GM13977 (cell line): ENCODE results near the gene CACNA1C.

ENCODE experiments used
- DNase-seq: peaks from one replicate; pipeline ENCODE4 v3.0.0; 2012; ENCODE audit warnings: low spot score
- CTCF ChIP-seq: IDR thresholded peaks from 2 replicates; pipeline ENCODE4 v1.5.1; 2012; ENCODE audit warnings: mild to moderate bottlenecking, control low read depth; ENCODE audit not compliant: insufficient read depth; ENCODE audit errors: extremely low read depth, missing control alignments
- in situ Hi-C: fragments of 300-500 bp; cut with MboI; formaldehyde crosslinking; loops from one replicate; pipeline ENCODE4 v1.12.0; 2022; ENCODE audit warnings: low sequenced_read_pairs, low pct_unique_long_range_greater_than_20kb, mixed read lengths, inconsistent platforms; ENCODE audit not compliant: unreplicated experiment

Gene CACNA1C

DNA sequence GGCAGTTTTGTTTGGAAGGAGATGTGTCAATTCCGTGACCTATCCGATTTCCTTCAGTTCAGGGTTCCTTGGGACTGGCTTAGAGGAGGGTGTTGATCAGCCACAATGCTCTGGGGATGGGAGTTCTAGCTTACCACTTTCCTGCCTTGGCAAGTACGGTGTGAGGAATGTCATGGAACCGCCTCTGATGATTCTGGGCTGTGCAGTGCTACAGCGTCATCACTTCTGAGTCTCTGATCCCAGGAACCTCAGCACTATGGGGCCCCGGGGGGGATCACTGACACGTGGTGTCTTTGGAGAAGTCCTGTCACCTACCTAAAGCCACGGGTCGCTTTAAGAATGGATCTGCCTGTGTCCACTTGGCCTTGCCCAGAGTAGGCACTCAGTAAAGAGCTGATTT is 470.5 kb downstream of the CACNA1C start:
- DNase-seq, result no peak
- no peak for TF ChIP-seq CTCF
- in situ Hi-C loops, result no loop called here

- DNase-seq, result no peak
- in situ Hi-C loops, result no loop called here
- no peak for TF ChIP-seq CTCF
Observed at GRCh38 chr12:2523844-2524243, 471.1 kb downstream of the CACNA1C start.

- no peak for TF ChIP-seq CTCF
- in situ Hi-C loops, result no loop called here
- no peak for DNase-seq
Observed at GRCh38 chr12:2526371-2526770, 473.6 kb downstream of the CACNA1C start.

- in situ Hi-C loops, result no loop called here
- DNase-seq, result no peak
- TF ChIP-seq CTCF, result no peak
Observed at GRCh38 chr12:2528001-2528400, 475.2 kb downstream of the CACNA1C start.

- DNase-seq, result no peak
- no peak for TF ChIP-seq CTCF
- in situ Hi-C loops, result no loop called here
Observed at GRCh38 chr12:2529807-2530206, 477.0 kb downstream of the CACNA1C start.

GRCh38 chr12:2531371-2531770 is 478.6 kb downstream of the CACNA1C start:
- DNase-seq, result no peak
- in situ Hi-C loops, result no loop called here
- no peak for TF ChIP-seq CTCF

GRCh38 chr12:2533036-2533435 is 480.2 kb downstream of the CACNA1C start:
- TF ChIP-seq CTCF, result no peak
- no peak for DNase-seq
- in situ Hi-C loops, result no loop called here
